ENCODE measurements around the gene TMPRSS13. TPM values are rescaled to one million over a fixed set of nuclear protein-coding genes. Genes with fewer than 3 reads are reported as not detected.
A peak's percentile ranks its signal among the peaks of the same experiment; 100 is the strongest.

TMPRSS13 gene
- total and polyA plus RNA-seq, 2 donors, result 1.5 to 3.5 TPM

DNA sequence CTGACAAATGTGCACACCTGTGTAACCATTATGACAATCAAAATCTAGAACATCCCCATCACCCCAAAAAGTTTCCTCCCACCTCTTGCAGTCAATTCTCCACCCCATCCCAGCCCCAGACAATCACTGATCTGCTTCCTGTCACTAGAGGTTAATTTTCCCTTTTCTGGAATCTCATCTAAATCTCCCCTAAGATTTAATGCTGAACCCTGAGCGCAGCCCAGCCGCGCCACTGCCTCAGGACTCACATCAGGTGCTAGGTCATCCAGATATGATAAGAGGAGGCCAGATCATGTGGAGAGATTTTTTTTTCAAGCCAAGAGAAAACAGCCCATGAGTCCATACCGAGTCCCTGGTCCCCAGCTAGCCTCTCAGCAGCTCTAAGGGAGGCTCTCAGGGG lies 4.3 kb upstream of the TMPRSS13 start:
- 87% methylated on average over 4 of the region's 4 CpGs for WGBS
- Histone ChIP-seq H3K4me1 (ENCODE audit: control insufficient read depth in 2 of 2, insufficient read depth in 2 of 2, low read length in 2 of 2) (peaks cover 19 to 44% of the 10 kb centered on the region in 2 donors), H3K4me3 (ENCODE audit: low read length in 2 of 2) (no peak overlapping the region), H3K27me3 (ENCODE audit: control insufficient read depth in 2 of 2, insufficient read depth in 1 of 2, low read length in 1 of 2) (no peaks in the 10 kb centered on the region), H3K27ac (ENCODE audit: low read depth in 1 of 2, low read length in 1 of 2) (no peak overlapping the region), H3K36me3 (ENCODE audit: control insufficient read depth in 2 of 2, insufficient read depth in 2 of 2, low read length in 1 of 2) (no peaks in the 10 kb centered on the region), H3K9me3 (ENCODE audit: control insufficient read depth in 2 of 2, insufficient read depth in 1 of 2, low read length in 1 of 2) (no peaks in the 10 kb centered on the region)
- no peak for DNase-seq (ENCODE audit: low read depth in 6 of 9, low spot score in 9 of 9)

DNA sequence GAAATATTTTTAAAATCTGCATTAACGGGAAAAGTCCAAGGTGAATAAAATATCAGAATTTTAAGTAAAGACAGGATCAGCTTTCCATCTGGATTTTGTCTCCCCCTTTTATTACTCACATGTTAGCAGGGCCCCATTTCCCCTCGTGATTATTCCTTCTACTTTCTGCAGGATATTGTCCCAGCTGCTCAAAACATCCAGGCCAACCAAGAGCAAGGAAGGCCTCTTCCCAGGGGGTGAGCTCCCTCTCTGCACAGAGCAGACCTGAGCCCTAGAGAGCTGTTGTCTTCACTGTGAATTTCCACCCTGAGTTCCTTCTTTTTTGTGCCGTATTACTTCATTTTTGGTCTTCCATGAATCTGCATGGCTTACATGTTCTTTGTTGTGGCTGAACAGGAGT lies 3.7 kb upstream of the TMPRSS13 start:
- H3K9me3 ChIP-seq (ENCODE audit: control insufficient read depth in 2 of 2, insufficient read depth in 1 of 2, low read length in 1 of 2), result no peaks in the 10 kb centered on the region
- no peaks in the 10 kb centered on the region for H3K36me3 ChIP-seq (ENCODE audit: control insufficient read depth in 2 of 2, insufficient read depth in 2 of 2, low read length in 1 of 2)
- no peak overlapping the region for H3K4me3 ChIP-seq (ENCODE audit: low read length in 2 of 2)
- no peak for DNase-seq (ENCODE audit: low read depth in 6 of 9, low spot score in 9 of 9)
- WGBS, result 92% methylated on average over 3 of the region's 3 CpGs
- peaks cover 19 to 49% of the 10 kb centered on the region in 2 donors for H3K4me1 ChIP-seq (ENCODE audit: control insufficient read depth in 2 of 2, insufficient read depth in 2 of 2, low read length in 2 of 2)
- H3K27me3 ChIP-seq (ENCODE audit: control insufficient read depth in 2 of 2, insufficient read depth in 1 of 2, low read length in 1 of 2), result no peaks in the 10 kb centered on the region
- H3K27ac ChIP-seq (ENCODE audit: low read depth in 1 of 2, low read length in 1 of 2), result no peak overlapping the region

DNA sequence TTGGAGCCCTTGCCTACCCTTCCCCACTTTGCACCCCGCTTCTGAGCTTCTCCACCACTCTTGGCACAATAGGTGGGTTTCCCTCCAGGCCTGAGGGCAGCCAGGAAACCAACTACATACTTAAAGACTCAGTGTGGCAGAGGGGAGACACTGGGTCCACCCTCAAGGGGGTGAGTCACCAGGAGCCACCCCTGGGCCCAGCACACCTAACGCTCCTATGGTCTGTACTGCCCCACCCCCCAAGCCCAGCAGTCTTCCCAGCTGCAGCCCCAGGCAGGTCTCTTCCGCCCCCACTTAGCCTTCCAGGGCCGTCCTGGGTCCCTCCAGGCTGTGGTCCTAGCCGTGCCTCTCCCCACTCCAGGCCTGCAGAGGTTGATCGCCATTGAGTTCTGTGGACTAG lies 3.2 kb upstream of the TMPRSS13 start:
- Histone ChIP-seq H3K27me3 (ENCODE audit: control insufficient read depth in 2 of 2, insufficient read depth in 1 of 2, low read length in 1 of 2) (no peaks in the 10 kb centered on the region), H3K4me3 (ENCODE audit: low read length in 2 of 2) (no peak overlapping the region), H3K9me3 (ENCODE audit: control insufficient read depth in 2 of 2, insufficient read depth in 1 of 2, low read length in 1 of 2) (no peaks in the 10 kb centered on the region), H3K36me3 (ENCODE audit: control insufficient read depth in 2 of 2, insufficient read depth in 2 of 2, low read length in 1 of 2) (no peaks in the 10 kb centered on the region), H3K4me1 (ENCODE audit: control insufficient read depth in 2 of 2, insufficient read depth in 2 of 2, low read length in 2 of 2) (peaks cover 19 to 46% of the 10 kb centered on the region in 2 donors), H3K27ac (ENCODE audit: low read depth in 1 of 2, low read length in 1 of 2) (no peak overlapping the region)
- DNase-seq (ENCODE audit: low read depth in 6 of 9, low spot score in 9 of 9), result no peak
- 98% methylated on average over 6 of the region's 6 CpGs for WGBS

DNA sequence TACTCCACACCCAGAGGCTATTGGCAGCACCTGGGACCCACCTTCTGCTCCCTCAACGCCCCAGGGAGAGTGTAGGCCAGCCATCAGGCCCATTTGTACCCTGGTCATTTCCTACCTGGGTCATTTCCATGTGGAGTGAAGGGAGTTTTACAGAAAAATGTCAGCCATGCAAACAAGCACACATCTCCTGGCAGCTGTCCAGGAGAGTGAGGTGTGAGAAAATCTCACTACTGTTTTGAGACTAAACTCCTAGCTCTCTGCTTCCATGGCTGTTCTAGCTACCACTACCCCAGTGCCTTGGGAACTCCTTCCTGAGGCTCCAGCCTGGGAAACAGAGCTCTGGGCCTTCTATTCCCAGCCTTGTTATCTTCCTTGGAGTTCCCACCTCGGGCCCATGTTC lies 2.8 kb upstream of the TMPRSS13 start:
- peaks cover 19 to 45% of the 10 kb centered on the region in 2 donors for H3K4me1 ChIP-seq (ENCODE audit: control insufficient read depth in 2 of 2, insufficient read depth in 2 of 2, low read length in 2 of 2)
- no peaks in the 10 kb centered on the region for H3K9me3 ChIP-seq (ENCODE audit: control insufficient read depth in 2 of 2, insufficient read depth in 1 of 2, low read length in 1 of 2)
- H3K36me3 ChIP-seq (ENCODE audit: control insufficient read depth in 2 of 2, insufficient read depth in 2 of 2, low read length in 1 of 2), result no peaks in the 10 kb centered on the region
- WGBS, result 81% methylated on average over 2 of the region's 2 CpGs
- no peak overlapping the region for H3K4me3 ChIP-seq (ENCODE audit: low read length in 2 of 2)
- H3K27ac ChIP-seq (ENCODE audit: low read depth in 1 of 2, low read length in 1 of 2), result no peak overlapping the region
- H3K27me3 ChIP-seq (ENCODE audit: control insufficient read depth in 2 of 2, insufficient read depth in 1 of 2, low read length in 1 of 2), result no peaks in the 10 kb centered on the region
- no peak for DNase-seq (ENCODE audit: low read depth in 6 of 9, low spot score in 9 of 9)

DNA sequence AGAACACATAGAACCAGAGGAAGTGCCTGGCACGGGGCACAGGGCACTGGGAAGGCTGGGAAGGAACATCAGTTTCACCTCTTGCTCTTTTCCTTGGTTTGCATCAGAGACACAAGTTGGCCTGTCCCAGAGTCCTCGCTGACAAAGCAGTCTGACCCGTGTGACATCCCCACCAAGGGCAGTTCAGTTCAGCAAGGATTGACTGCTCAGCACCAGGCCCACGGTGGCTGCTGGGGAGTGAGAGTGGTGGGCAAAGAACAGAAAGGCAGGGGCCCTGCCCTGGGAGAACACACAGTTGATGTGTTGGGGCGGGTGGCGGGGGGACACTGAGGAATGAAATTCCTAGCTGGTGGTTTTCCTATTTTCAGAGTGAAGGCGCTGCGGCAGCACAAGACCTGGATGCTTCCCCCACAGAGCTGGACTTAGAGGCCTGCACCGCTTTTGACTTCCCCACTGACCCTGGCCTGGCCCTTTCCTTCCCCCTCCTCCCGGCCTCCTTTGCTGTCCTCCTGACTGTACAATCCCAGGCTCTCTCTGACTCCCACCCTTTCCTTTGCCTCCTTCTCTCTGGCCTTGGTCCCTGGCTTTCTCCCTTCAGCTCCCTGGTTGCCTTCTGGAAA lies 2.2 kb upstream of the TMPRSS13 start:
- H3K9me3 ChIP-seq (ENCODE audit: control insufficient read depth in 2 of 2, insufficient read depth in 1 of 2, low read length in 1 of 2), result no peaks in the 10 kb centered on the region
- no peak overlapping the region for H3K4me3 ChIP-seq (ENCODE audit: low read length in 2 of 2)
- peaks cover 19 to 45% of the 10 kb centered on the region in 2 donors for H3K4me1 ChIP-seq (ENCODE audit: control insufficient read depth in 2 of 2, insufficient read depth in 2 of 2, low read length in 2 of 2)
- no peak for DNase-seq (ENCODE audit: low read depth in 6 of 9, low spot score in 9 of 9)
- no peaks in the 10 kb centered on the region for H3K36me3 ChIP-seq (ENCODE audit: control insufficient read depth in 2 of 2, insufficient read depth in 2 of 2, low read length in 1 of 2)
- no peak overlapping the region for H3K27ac ChIP-seq (ENCODE audit: low read depth in 1 of 2, low read length in 1 of 2)
- H3K27me3 ChIP-seq (ENCODE audit: control insufficient read depth in 2 of 2, insufficient read depth in 1 of 2, low read length in 1 of 2), result no peaks in the 10 kb centered on the region
- 94% methylated on average over 10 of the region's 10 CpGs for WGBS

DNA sequence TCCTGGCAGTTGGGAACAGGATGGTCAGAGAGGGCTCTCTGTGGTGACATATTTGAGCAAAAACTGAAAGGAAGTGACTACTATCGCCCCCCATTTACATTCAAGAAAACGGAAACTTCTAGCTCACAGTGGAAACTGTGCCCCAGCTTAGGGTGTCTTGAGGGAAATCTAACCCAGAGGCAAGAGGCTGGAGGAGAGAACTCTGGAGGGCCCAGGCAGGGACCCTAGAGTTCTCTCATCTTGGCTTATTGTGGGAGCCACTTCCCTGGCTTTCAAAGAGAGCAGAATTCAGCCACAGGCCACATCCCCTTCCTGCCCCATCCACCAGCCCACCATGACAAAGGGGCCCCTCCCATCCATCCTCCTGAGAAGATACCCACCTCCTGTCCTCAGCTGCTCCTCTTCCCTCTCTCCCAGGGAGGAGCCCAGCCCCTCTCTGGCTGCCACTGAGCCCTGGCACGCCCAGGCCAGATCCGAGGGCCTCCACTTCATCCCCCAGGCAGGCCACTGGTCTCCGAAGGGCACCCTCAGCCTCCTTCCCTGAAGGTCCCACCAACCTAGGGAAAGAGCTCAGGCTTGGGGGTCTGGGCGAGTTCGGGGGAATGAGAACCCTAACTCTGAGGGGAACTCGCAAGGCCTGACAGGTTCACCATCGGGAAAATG lies 1.6 kb upstream of the TMPRSS13 start:
- peak in 3 of 9 donors; percentile 36 to 72 (median 47) for DNase-seq (ENCODE audit: low read depth in 6 of 9, low spot score in 9 of 9)
- peaks cover 0 to 4% of the 10 kb centered on the region in 2 donors for H3K9me3 ChIP-seq (ENCODE audit: control insufficient read depth in 2 of 2, insufficient read depth in 1 of 2, low read length in 1 of 2)
- H3K36me3 ChIP-seq (ENCODE audit: control insufficient read depth in 2 of 2, insufficient read depth in 2 of 2, low read length in 1 of 2), result no peaks in the 10 kb centered on the region
- H3K4me1 ChIP-seq (ENCODE audit: control insufficient read depth in 2 of 2, insufficient read depth in 2 of 2, low read length in 2 of 2), result peaks cover 19 to 45% of the 10 kb centered on the region in 2 donors
- H3K4me3 ChIP-seq (ENCODE audit: low read length in 2 of 2), result no peak overlapping the region
- H3K27ac ChIP-seq (ENCODE audit: low read depth in 1 of 2, low read length in 1 of 2), result peak overlapping the region; percentile 28 to 43
- no peaks in the 10 kb centered on the region for H3K27me3 ChIP-seq (ENCODE audit: control insufficient read depth in 2 of 2, insufficient read depth in 1 of 2, low read length in 1 of 2)
- 66% methylated on average over 9 of the region's 9 CpGs for WGBS

DNA sequence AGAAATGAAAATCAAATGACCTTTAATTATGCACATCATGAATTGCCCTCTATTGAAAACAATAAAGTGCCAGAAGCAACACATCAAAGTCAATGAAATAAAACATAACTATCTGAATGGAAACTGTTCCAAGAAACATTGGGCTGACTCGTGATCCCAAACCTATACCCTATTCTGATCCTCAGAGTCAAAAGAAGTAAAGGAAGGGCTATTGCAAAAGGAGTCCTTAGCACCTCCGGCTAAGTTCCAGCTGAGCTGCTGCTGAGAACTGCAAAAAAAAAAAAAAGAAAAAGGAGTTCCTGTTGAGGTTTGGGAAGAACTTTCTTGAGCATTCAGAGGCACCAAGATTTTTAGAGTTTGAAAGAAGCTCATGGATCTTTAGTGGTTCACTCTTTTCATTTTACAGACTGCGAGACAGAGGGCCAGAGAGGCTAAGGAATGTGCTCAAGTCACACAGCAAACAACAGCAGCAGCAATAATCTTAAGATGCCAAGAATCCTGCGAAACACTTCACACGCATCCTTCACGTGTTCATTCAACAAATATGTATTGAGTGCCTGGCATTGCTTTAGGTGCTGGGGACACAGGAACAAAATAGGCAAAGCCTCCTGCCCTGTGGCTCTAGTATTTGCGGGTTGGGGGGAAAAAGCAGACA lies 841 bp upstream of the TMPRSS13 start:
- Histone ChIP-seq H3K36me3 (ENCODE audit: control insufficient read depth in 2 of 2, insufficient read depth in 2 of 2, low read length in 1 of 2) (no peaks in the 10 kb centered on the region), H3K27me3 (ENCODE audit: control insufficient read depth in 2 of 2, insufficient read depth in 1 of 2, low read length in 1 of 2) (no peaks in the 10 kb centered on the region), H3K27ac (ENCODE audit: low read depth in 1 of 2, low read length in 1 of 2) (peak overlapping the region in 1 of 2 donors; percentile 28), H3K4me1 (ENCODE audit: control insufficient read depth in 2 of 2, insufficient read depth in 2 of 2, low read length in 2 of 2) (peaks cover 19 to 45% of the 10 kb centered on the region in 2 donors), H3K9me3 (ENCODE audit: control insufficient read depth in 2 of 2, insufficient read depth in 1 of 2, low read length in 1 of 2) (peaks cover 0 to 4% of the 10 kb centered on the region in 2 donors), H3K4me3 (ENCODE audit: low read length in 2 of 2) (no peak overlapping the region)
- no peak for DNase-seq (ENCODE audit: low read depth in 6 of 9, low spot score in 9 of 9)
- WGBS, result 74% methylated on average over 7 of the region's 7 CpGs

DNA sequence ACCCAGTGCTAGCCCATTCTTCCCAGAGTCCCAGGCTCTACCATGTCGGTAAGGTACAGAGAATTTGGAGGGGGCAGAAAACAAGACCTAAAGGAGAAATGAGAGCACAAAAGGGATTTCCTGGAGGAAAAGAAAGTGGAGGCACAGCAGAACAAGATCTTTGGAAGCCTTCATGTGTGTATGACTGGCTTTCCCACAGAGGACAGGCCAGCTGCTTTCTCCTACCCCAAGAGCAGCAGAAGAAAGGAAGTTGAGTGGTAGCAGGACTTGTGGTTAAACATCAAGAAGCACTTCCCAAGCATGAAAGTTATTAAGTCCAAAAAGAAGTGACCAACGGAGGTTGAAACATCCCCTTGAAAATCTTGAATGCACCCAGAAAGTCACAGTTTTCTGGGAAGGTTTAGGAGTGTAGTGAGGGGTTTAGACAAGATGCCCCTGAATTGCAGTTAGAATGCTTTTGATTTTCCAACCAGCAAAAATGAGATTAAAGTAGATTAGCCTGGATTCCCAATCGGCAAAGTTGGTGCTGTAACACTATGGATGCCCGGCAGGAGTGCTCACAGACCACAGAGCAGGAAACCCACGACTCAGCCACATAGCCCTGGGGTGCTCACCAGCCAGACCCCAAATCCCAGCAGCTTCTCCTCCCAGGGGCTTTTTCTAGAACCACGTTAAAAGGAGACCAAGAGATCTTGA lies 608 bp downstream of the TMPRSS13 start:
- no peak for DNase-seq (ENCODE audit: low read depth in 6 of 9, low spot score in 9 of 9)
- Histone ChIP-seq H3K27ac (ENCODE audit: low read depth in 1 of 2, low read length in 1 of 2) (no peak overlapping the region), H3K4me3 (ENCODE audit: low read length in 2 of 2) (no peak overlapping the region), H3K9me3 (ENCODE audit: control insufficient read depth in 2 of 2, insufficient read depth in 1 of 2, low read length in 1 of 2) (peaks cover 0 to 4% of the 10 kb centered on the region in 2 donors), H3K36me3 (ENCODE audit: control insufficient read depth in 2 of 2, insufficient read depth in 2 of 2, low read length in 1 of 2) (no peaks in the 10 kb centered on the region), H3K4me1 (ENCODE audit: control insufficient read depth in 2 of 2, insufficient read depth in 2 of 2, low read length in 2 of 2) (peaks cover 19 to 45% of the 10 kb centered on the region in 2 donors), H3K27me3 (ENCODE audit: control insufficient read depth in 2 of 2, insufficient read depth in 1 of 2, low read length in 1 of 2) (no peaks in the 10 kb centered on the region)
- 36% methylated on average over 6 of the region's 6 CpGs for WGBS

DNA sequence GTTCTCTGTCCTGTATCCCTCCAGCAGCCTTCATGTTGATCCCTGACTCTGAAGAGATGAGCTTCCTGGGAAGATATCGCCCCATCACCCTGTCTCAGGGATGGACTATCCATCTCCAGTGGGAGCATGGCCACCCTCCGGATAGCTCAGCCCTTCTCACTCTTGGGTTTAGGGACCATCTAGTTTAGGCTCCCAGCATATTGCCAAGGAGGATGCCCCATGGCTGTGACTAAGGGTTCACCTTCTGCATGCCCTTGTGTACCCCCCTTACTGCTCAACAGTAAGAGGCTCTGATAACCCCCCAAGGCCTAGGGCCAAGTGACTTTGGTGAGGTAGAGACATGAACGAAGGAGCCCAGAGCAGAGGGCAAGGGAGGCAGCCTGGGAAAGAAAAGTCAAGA lies 1.3 kb downstream of the TMPRSS13 start:
- H3K36me3 ChIP-seq (ENCODE audit: control insufficient read depth in 2 of 2, insufficient read depth in 2 of 2, low read length in 1 of 2), result no peaks in the 10 kb centered on the region
- no peaks in the 10 kb centered on the region for H3K27me3 ChIP-seq (ENCODE audit: control insufficient read depth in 2 of 2, insufficient read depth in 1 of 2, low read length in 1 of 2)
- no peak overlapping the region for H3K4me3 ChIP-seq (ENCODE audit: low read length in 2 of 2)
- no peak for DNase-seq (ENCODE audit: low read depth in 6 of 9, low spot score in 9 of 9)
- peaks cover 0 to 4% of the 10 kb centered on the region in 2 donors for H3K9me3 ChIP-seq (ENCODE audit: control insufficient read depth in 2 of 2, insufficient read depth in 1 of 2, low read length in 1 of 2)
- WGBS, result 95% methylated on average over 3 of the region's 3 CpGs
- H3K27ac ChIP-seq (ENCODE audit: low read depth in 1 of 2, low read length in 1 of 2), result no peak overlapping the region
- H3K4me1 ChIP-seq (ENCODE audit: control insufficient read depth in 2 of 2, insufficient read depth in 2 of 2, low read length in 2 of 2), result peaks cover 19 to 45% of the 10 kb centered on the region in 2 donors

Data from thymus (tissue), 11 donors.